RCC 7860 (cell line): ENCODE data around the gene IFI6.
"Not testable (repeated sequence)": the region's sequence is repeated elsewhere in the genome, so short reads cannot be mapped to it uniquely, and the experiment has no call there.

ENCODE experiments used
- DNase-seq: peaks from one replicate; pipeline ENCODE4 v3.0.0-alpha.2; 2015; ENCODE audit warnings: low spot score
- FAIRE-seq: peaks from 2 replicates; lab custom pipeline; 2012; peaks lifted over from hg19 to GRCh38; lab: Jason Lieb, UNC

Gene IFI6

DNA sequence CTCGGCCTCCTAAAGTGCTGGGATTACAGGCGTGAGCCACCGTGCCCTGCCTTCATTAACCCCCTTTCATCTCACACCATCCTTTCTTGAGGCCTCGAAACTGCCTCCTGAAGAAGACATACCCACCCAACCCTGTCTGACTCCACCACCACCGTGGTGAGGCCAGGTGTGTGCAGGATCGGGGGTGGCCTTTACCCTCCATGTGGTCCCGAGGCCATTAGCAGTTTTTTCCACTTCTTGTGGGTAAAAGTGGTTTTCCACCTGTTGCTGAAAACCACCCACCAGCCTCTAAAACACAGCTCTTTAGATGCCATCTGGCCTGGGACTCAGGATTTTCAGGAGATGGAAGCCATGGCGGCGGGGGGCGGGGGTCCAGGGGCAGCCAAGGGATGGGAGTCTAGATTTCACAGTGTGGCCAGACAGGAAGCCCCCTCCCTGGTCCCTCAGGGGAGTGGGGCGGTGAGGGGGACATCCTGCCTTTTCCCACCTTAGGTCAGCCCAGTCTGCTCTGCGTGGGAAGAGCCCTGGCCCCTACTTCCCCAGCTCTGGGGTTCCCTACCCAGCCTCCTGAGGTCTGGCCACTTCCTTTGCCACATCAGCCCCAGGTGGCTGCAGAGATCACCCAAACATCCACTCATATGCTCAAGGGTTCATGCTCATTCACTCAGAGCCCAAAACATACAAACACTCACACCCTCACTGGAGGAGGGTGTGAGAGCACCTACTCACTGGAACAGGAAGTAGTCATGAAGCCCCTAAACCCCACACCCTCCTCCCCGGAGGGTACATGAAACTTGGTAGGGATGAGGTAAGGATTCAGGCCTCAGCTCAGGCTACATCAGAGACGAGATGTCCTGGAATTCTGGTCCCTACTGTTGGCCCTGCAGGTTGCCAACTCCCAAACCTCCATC lies 39.4 kb downstream of the IFI6 start:
- FAIRE-seq (no peak), DNase-seq (no peak)

DNA sequence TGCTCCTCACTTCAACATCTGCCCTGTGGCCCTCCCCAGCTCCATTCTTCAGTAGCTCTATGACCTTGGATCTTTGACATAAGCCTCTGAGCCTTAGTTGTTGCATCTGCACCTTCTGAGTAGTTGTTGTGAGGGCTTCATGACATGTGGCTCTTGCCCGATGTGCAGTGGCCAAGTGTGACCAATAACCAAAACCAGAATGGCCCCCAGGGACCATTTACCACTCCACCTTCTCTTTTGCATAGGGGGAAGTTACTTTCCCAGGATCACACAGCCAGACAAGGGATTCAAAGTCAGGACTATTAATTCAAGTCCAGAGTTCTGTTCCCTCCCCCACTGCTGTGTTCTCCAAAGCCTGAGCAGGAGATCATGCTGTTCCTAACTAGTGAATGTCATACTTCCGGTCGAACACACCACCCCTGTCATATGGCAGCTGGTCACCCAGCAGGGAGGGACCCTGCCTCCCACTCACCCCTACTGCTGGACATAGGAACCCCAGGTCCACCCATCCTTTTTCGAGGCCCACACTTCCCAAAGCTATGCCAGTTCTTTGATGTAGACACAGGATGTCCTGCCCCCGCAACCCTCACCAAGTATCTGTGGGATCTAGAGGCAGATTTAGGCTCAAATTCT lies 41.0 kb downstream of the IFI6 start:
- DNase-seq = no peak

DNA sequence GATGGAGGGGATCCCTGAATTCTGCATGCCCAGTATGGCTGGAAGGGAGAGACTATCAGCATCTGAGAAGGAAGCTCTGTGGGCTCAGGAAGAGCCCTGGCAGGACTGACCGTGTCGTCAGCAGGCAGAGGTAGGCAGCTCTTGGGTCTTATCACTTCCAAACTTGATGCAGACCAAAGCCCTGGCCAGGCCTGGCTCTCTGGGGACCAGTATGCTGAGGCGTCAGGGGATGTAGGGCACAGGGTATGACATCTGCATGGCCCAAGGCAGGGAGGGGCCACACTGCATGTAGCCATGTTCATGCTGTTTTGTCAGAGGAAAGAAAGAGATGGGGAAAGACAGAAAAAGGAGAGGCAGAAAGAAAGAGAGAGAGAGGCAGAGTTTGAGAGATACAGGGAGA lies 43.3 kb downstream of the IFI6 start:
- DNase-seq (no peak), FAIRE-seq (no peak)

More for the DNA sequence above, 41.0 kb downstream of the IFI6 start:
- no peak for FAIRE-seq

DNA sequence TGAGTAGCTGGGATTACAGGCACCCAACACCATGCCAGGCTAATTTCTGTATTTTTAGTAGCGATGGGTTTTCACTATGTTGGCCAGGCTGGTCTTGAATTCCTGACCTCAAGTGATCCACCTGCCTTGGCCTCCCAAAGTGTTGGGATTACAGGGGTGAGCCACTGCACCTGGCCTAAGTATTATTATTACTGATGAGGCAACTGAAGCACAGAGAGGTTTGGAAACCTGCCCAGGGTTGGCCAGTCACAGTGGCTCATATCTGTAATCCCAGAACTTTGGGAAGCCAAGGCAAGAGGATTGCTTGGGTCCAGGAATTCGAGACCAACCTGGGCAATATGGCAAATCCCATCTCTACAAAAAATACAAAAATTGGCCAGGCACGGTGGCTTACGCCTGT lies 44.3 kb downstream of the IFI6 start:
- DNase-seq, FAIRE-seq: not testable (repeated sequence)

DNA sequence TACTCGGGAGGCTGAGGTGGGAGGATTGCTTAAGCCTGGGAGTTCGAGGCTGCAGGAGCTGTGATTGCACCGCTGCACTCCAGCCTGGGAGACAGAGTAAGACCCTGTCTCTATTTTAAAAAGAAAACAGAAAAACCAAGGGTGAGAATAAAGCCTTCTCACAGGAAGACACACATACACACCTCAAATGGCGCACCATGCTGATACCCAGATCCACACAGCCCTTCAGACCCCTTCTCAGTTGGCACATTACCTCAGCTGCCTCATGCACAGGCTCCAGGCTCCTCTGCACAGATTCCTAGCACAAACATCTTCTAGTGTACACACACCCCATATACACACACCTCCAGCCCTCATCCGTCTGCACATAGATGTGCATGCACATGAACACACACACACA lies 44.9 kb downstream of the IFI6 start:
- FAIRE-seq = no peak
- DNase-seq = no peak

DNA sequence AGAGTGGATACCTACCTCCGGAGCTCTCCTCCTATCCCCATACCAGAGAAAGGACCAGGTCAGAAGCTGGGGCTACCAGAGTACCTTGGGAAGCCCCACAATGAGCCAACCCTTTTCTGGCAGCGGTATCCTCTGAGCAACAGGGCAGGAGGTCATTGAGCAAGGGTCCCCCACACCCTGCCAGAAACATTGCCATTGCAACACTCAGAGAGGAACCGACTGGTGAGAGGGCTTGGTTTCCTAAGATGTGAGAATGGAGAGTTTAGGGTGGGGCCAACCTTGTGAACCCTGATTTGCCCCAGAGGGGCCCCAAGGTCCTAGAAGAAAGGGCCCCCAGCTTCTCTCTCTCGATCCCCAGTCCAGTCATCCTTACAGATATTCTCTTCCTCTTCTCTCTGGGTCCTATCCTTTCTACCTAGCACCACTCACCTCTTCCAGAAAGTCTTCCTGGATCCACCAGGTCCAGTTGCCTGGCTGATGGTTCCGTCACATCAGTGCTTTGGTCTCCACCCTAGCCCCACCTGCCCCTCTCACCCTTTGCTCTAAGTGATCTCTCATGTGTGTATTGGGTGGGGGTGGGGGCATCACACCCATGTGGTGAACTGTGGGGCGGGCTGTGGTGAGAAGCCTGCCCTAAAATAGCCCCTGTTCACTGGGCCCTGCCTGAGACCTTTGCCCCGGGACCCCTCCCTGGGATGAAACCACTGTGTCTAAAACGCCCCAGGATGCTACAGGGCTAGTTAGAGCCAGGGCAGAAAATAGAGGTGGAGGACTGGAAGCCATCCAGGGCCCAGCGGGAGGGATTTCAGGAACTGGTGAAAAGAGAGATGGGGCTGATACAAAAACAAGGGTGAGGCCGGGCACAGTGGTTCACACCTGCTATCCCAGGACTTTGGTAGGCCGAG lies 45.7 kb downstream of the IFI6 start:
- FAIRE-seq (no peak), DNase-seq (no peak)

DNA sequence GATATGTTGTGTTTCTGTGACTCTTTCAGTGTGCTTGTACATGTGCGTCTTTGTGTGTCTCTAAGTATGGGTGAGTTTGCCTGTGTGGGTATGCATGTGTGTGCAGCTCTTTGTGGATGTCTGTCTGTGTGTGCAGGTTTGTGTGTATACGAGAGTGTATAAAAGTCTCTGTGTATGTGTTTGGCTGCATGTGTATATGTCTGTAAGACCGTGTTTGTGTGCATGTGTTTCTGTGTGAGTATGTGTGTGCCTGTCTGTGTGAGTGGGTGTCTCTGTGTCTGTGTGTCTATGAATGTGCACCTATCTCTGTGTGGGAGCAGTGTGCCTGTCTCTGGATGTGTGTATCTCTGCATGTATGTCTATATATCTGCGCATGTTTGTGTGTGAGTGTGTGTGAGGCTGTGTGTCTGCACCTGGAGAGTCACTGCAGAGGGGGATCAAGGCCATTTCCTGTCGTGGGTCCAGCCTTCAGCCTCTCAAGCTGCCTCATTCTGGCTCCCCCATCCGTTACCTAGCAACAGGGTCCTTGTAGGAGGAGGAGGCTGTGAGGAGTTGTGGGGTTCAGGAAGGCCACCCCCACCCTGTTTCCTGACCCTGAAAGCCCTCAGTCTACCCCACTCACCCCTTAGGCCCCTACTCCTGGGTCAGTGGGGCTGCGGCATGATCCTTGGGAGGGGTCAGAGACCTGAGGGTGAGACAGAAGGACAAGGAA lies 47.4 kb downstream of the IFI6 start:
- no peak for DNase-seq
- FAIRE-seq = no peak

DNA sequence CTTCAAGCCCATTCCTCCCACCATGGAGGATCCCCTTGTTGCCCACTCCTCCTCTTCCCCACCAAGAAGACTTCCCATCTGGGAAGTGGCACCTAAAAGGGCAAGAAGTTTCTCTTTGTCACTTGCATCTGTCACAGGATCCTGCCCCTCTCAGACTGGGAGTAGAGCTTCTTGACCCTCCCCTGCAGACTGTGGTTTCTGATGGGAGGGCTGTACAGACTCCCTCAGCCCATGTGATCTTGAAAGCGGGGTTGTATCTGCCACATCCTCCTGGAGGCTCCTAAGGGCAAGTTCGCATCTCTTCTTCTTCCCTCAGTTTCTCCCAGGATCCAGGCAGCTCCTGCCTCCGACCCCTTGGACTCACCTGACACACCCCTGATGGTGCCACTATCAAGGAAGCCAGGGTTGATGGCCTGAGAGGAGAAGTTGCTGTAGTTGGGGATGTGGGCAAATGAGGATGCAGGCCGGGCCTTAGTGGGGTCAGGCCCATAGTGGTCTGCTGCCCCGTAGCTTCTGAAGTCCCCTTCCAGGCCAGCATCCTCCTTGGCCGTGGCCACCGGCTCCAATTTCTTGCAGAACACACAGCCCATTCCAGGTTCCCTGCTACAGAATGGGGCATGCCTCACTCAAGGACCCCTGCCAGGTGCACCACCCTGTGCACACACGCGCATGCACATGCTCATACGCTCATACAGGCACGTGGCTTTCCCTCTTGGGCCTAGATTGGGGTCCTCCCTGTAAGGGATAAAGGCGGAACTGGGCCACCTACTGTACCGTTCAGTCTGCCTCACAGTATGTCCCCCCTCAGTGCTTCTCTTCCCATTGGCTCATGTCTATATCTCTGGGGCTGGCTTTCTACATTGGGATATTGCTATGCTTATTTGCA lies 48.4 kb downstream of the IFI6 start:
- no peak for FAIRE-seq
- DNase-seq = no peak

DNA sequence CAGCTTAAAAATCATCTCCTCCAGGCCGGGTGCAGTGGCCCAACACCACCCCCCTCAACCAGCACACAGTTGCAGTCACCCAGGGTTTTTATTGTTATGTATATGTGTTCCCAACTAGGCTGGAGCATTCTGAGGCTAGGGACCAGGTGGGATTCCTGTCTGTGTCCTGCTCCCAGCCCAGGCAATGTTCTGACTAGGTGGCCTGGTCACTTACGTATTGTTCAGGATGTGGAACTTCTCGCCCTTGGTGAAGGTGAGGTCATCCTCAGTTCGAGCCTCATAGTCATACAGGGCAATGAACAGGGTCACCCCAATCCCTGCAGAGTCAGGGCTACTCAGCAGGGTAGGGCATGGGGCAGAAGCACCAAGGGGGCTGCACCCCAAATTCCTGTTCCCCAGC lies 49.2 kb downstream of the IFI6 start:
- FAIRE-seq (no peak), DNase-seq (no peak)

DNA sequence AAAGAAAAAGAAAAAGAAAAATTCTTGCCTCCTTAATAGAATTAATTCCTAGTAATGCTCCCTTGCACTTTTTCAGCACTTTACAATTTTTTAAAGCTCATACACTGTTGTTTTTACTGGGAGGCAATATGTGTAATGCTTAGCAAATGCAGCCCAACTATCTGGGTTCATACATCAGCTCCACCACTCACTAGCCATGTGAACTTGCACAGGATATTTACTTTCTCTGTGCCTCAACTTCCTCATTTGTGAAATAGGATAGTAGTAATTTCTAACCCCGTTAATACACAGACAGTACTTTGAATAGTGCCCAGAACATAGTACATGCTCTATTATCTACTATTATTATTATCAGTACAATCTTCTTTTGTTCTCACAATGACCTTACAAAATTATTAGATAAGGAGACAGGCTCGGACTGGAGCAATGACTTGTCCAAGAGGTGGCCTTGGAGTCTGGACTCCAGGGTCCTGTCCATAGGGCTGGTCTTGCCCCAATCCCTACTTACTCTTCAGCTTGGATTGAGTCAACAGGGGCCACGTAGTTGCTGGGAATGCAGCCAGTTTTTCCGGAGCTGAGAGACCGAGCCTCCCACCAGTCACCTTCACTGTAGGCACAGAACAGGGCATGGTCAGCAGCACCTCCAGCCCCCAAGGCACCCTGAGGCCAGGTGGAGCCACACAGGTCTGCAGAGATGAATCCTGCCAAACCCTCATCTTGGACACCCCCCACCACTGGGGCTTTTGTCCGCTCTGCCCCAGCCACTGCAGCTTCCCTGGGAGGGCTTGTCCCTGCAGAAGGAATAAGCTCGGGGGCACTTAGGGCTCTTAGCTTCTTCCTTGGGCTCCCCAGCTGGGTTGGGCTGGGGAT lies 50.7 kb downstream of the IFI6 start:
- DNase-seq = no peak
- FAIRE-seq = no peak

DNA sequence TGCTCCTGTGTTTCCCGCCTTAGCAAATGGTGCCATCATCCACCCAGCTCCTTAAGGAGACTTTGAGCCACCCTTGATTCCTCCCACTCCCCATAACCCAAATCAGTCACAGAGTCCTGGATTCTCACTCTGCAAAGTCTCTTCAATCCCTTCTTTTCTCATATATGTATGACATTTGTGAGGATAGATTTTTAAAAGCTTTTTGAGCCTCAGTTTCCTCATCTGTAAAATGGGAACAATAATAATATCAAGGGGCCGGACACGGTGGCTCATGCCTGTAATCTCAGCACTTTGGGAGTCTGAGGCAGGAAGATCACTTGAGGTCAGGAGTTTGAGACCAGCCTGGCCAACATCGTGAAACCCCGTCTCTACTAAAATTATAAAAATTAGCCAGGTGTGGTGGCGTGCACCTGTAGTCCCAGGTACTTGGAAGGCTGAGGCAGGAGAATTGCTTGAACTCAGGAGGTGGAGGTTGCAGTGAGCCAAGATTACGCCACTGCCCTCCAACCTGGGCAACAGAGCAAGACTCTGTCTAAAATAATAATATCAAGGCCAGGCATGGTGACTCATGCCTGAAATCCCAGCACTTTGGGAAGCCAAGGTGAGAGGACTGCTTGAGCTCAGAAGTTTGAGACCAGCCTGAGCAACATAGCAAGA lies 52.1 kb downstream of the IFI6 start:
- FAIRE-seq, DNase-seq: not testable (repeated sequence)

DNA sequence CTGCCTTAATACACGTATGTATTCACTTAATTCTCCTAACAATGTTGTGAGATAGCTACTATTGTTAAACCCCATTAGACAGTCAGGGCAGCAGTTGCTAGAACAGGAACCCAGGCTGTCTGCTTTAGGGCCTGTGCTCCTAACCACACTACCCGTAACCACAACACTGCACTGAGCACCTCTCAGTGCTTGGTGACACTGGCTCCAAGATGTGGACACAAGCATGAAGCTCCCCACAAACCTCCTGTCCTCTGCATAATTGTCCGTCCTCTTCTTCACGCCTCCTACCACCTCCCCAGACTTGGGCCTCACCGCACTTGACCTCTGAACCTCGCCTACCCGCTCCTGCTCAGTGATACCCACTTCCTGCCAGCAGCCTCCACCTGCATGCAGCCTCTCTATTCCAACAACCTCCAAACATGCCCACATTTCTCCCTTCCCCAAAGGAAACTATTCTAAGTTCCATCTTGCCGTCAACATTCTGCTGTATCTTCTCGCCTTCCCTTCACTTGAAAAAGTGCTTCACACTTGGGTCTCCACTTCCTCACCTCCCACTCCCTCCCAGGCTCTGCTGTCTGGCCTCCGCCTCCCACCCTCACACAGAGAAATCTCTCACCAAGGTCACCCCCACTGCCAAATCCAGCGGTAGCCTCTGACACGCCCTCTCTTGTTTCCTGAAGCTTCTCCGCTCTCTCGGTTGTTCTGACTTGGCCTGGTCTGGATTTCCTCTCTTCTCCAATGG lies 53.5 kb downstream of the IFI6 start:
- FAIRE-seq = no peak

DNA sequence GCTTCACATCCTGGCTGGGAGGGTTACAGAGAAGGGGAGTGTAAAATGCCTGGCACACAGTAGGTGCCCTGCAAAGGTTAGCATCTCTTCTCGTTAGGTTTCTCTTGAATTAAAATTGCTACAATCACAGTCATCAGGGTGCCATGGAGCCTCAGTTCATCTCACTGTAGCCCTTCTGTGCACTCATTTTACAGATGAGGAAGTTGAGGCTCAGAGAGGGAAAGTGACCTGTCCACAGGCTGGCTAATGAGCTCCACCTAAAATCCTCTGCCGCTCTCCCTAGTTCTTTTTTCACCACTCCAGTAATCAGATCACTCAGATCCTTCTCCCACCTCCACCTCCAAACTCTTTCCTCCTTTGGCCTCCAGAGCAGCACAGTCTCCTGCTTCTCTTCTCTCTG lies 54.6 kb downstream of the IFI6 start:
- FAIRE-seq = no peak
- DNase-seq = no peak

More for the DNA sequence above, 53.5 kb downstream of the IFI6 start:
- DNase-seq = no peak

DNA sequence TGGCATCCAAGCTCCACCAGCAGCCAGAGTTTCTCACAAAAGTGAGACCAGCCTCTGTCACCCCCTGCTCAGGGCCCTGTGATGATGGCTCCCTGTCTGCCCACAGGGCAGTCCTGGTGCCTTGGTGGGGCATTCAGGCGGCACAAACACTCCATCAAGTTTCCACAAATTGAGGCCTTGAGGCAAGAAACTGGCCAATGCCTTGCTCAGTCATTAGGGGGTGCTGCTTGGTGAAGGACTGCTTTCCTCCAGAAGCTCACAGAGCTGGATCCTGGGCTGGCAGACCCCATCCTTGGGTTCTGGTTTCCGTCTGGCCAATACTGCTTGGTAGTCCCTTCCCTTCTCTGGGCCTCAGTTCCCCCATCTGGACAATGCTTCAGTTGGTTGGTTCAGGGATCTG lies 55.6 kb downstream of the IFI6 start:
- FAIRE-seq (no peak), DNase-seq (no peak)
